Activated T-helper 17 cell treated with anti-CD3 and anti-CD28 coated beads, Interleukin-2, amount 50 U/mL, for 72 hours (primary cell): ENCODE data around the gene SAA4. TPM values are rescaled to one million over a fixed set of nuclear protein-coding genes. Genes with fewer than 3 reads are reported as not detected.

ENCODE experiments used
- ATAC-seq: fragments of 150-1000 bp; cut with Tn5 transposase; replicated peaks from 2 replicates; pipeline ENCODE4 v1.10.0; 2021; ENCODE audit warnings: mild to moderate bottlenecking, moderate library complexity
- H3K27ac Mint-ChIP-seq: one replicate; pipeline ENCODE4 v1.8.0; 2022; ENCODE audit warnings: mixed read lengths
- H3K27me3 Mint-ChIP-seq: one replicate; pipeline ENCODE4 v1.8.0; 2022; ENCODE audit warnings: mixed read lengths
- H3K36me3 Mint-ChIP-seq: one replicate; pipeline ENCODE4 v1.8.0; 2022; ENCODE audit warnings: low read depth, mild to moderate bottlenecking, mixed read lengths
- H3K4me1 Mint-ChIP-seq: one replicate; pipeline ENCODE4 v1.8.0; 2022; ENCODE audit warnings: mixed read lengths
- H3K4me3 Mint-ChIP-seq: one replicate; pipeline ENCODE4 v1.8.0; 2022; ENCODE audit warnings: mild to moderate bottlenecking, mixed read lengths
- H3K9me3 Mint-ChIP-seq: one replicate; pipeline ENCODE4 v1.8.0; 2022; ENCODE audit warnings: mixed read lengths
- total RNA-seq, 2 donors: library from RNA; stranded (reverse); gene quantifications; one replicate each; pipeline ENCODE4 v1.2.3, GENCODE V29; 2022

Gene SAA4
- total RNA-seq, 2 donors from 2014 or later = not detected

DNA sequence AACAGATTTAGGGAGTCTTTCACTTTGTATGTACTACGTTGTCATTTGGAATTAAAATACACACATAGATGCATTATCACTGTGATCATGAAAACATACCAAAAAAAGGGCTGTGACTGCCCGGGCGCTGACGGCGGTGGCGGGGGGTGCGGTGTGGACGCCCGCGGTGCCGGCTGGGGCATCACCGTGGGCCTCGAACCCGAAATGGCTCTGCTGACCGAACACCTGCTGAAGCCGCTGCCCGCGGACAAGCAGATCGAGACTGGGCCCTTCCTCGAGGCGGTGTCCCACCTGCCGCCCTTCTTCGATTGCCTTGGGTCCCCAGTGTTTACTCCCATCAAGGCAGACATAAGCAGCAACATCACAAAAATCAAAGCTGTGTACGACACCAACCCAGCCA lies 47.8 kb downstream of the SAA4 start:
- H3K36me3 Mint-ChIP-seq = no peaks in the 10 kb centered on the region
- peaks cover 21% of the 10 kb centered on the region for H3K27me3 Mint-ChIP-seq
- H3K4me1 Mint-ChIP-seq = no peaks in the 10 kb centered on the region
- H3K4me3 Mint-ChIP-seq = no peak overlapping the region
- no peak overlapping the region for H3K27ac Mint-ChIP-seq
- ATAC-seq = no peak
- no peaks in the 10 kb centered on the region for H3K9me3 Mint-ChIP-seq

Other genes starting within 250 kb of the SAA4 start
- gene SERGEF, start 223.8 kb downstream of the SAA4 start, total RNA-seq = 10 to 100 TPM; 47.9 to 76.0 TPM
- gene TPH1, start 190.5 kb downstream of the SAA4 start, total RNA-seq = under 1 TPM; 0.19 to 0.24 TPM
- 10 to 100 TPM; 13.3 to 31.1 TPM for gene SAAL1, start 130.7 kb downstream of the SAA4 start, total RNA-seq
- not detected for gene MRGPRX3, start 104.2 kb downstream of the SAA4 start, total RNA-seq
- not detected for gene MRGPRX4, start 64.0 kb downstream of the SAA4 start, total RNA-seq
- gene SAA2, start 11.9 kb upstream of the SAA4 start, total RNA-seq = not detected
- not detected for gene SAA1, start 29.5 kb upstream of the SAA4 start, total RNA-seq
- gene HPS5, start 85.3 kb upstream of the SAA4 start, total RNA-seq = 10 to 100 TPM; 17.9 to 23.5 TPM
- gene GTF2H1, start 85.8 kb upstream of the SAA4 start, total RNA-seq = 10 to 100 TPM; 48.9 to 54.2 TPM
- gene LDHA, start 157.8 kb upstream of the SAA4 start, total RNA-seq = 1,000 to 10,000 TPM; 1,801 to 2,195 TPM
- gene LDHC, start 175.5 kb upstream of the SAA4 start, total RNA-seq = under 1 TPM in 1 of 2 donors, not detected in 1; 0.63 TPM
- not detected for gene LDHAL6A, start 219.1 kb upstream of the SAA4 start, total RNA-seq